PC-3 (cell line): ENCODE measurements around the gene NPR3.

Experiments
- EZH2 ChIP-seq: fragments of 300-600 bp; sonication (generic); IDR thresholded peaks from one replicate; pipeline ENCODE4 v1.6.1; 2017; ENCODE audit warnings: antibody characterized with exemption, mild to moderate bottlenecking, low read length; ENCODE audit not compliant: unreplicated experiment
- TF ChIP-seq, protein P1 (sequence below): fragments of 300-600 bp; sonication (generic); conservative IDR thresholded peaks from 2 replicates; pipeline ENCODE4 v1.5.1; 2017; ENCODE audit warnings: antibody characterized with exemption, low read depth, mild to moderate bottlenecking, low read length

- TF ChIP-seq, protein P1, sequence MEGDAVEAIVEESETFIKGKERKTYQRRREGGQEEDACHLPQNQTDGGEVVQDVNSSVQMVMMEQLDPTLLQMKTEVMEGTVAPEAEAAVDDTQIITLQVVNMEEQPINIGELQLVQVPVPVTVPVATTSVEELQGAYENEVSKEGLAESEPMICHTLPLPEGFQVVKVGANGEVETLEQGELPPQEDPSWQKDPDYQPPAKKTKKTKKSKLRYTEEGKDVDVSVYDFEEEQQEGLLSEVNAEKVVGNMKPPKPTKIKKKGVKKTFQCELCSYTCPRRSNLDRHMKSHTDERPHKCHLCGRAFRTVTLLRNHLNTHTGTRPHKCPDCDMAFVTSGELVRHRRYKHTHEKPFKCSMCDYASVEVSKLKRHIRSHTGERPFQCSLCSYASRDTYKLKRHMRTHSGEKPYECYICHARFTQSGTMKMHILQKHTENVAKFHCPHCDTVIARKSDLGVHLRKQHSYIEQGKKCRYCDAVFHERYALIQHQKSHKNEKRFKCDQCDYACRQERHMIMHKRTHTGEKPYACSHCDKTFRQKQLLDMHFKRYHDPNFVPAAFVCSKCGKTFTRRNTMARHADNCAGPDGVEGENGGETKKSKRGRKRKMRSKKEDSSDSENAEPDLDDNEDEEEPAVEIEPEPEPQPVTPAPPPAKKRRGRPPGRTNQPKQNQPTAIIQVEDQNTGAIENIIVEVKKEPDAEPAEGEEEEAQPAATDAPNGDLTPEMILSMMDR, result no peak
- TF ChIP-seq EZH2, result no peak
Measured at GRCh38 chr5:32729651-32730050, 18.5 kb downstream of the NPR3 start.
